DMS 273 (cell line): ENCODE measurements around the gene APOA1.

Source experiments
- DNase-seq: peaks from one replicate; lab custom pipeline; 2025; ENCODE audit not compliant: unreplicated experiment; lab: John Stamatoyannopoulos, UW

Gene APOA1

DNA sequence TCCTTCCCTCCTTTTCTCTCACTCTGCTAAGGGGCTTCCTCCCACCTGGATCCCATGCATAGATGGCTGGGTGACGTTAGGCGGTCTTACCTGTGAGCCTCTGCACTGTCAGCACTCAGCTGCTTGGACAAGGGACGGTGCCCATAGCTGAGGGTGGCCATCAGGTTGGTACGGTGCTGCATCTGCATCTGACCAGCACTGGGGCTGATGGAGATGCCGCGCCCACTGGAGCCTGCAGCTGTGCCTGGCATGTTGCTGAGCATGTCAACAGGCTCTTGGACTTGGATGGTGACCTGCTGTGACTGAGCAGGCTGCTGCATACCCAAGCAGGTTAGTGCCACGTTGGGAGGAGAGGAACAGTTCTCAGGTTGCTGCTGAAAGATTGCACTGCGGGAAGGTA is 21.8 kb upstream of the APOA1 start:
- DNase-seq, result no peak

DNA sequence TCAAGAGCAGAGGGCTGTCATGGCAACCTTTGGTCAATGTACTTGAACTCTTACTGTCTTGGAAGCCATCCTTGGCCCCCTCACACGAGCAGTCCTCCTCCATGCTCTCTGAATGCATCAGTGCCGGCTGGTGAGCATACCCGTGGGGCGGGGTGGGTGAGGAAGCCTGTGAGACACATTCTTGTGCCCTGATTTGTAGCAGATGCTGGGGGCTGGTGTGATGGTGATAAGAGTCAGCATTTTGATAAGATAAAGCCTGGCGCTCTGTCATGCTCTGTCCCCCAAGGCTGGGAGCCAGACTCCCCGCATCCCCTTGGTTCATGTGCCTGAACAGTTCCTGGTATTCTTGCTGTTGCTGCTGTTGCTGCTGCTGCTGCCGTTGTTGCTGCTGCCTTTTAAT is 20.5 kb upstream of the APOA1 start:
- DNase-seq, result no peak

DNA sequence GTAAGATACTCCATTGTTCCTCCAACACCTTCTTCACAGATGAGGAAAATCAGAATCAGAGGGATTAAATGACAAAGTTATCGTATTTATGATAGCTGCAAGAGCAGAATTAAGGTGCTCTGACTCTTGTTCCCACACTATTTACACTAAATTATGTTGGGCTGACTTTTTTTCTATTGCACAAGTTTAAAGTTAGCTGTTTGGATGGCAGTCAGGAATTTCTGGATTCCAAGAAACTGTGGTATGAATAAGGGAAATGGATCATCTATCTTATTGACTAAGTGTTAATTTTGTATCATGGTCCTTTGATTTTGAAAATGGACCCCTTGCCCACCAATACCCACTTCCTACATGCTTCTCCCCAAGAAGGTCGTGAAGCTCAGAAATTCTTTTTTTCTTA is 19.9 kb upstream of the APOA1 start:
- no peak for DNase-seq

DNA sequence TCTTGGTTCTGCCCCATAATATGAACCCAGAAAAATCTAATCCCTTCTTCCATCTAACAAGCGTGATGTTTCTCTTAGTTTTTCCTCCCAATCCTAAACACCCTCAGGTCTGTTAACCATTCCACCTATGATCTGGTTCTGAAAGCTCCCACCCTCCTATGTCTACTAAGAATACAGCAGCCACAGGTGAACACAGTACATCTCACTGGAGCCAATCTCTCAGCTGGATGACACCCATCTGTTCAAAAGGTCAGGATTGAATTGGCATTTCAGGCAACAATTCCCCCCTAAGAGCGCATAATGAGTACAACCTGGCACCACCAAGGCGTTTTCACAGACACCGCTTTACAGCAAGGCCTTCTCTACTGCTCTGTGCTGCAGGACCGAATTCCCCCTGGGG is 19.0 kb upstream of the APOA1 start:
- DNase-seq, result no peak

DNA sequence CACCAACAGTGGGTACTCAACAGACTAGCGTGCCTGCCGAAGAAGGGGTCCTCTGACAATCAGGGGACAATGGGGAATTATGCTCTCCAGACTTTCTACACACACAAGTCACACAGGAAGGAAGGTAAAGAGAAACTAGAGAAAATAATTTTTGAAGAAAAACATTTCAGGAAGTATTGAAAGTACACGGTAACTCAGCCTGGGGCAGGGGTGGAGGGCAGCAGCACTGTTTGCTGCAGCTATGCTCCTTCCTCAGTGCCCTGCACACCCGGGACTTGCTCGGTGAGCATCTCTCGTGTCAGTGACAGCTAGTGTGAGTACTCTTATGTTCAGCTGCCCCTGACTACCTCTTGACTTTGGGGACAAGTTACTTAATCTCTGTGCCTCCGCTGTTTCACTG is 18.0 kb upstream of the APOA1 start:
- no peak for DNase-seq

DNA sequence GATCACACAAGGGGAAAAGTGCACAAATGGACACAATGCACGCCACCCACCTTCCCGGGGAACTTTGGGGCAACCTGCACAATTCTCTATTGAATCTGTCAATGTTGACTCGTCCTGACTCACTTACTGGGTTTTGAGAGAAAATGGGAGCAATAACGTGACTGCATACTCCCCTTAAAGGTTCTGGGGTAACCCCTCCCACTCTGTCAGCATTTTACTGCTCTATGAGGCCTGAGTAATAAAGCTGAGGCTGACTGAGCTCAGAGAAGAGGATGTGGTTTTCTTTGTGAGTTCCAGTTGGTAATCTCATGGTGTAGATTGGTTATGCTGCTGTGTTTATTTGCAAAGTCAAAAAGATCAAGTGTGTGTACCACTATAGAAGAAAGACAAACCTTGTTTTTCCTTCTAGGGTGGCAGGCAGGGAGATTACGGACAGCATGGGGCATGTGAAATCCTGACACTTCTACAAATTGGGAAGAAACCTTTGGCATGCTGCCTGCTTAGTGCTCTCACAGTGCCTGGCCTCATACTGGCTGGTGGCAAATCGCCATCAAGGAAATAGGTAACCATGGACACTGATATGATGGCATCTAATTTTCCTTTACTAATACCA is 16.1 kb upstream of the APOA1 start:
- DNase-seq, result no peak

DNA sequence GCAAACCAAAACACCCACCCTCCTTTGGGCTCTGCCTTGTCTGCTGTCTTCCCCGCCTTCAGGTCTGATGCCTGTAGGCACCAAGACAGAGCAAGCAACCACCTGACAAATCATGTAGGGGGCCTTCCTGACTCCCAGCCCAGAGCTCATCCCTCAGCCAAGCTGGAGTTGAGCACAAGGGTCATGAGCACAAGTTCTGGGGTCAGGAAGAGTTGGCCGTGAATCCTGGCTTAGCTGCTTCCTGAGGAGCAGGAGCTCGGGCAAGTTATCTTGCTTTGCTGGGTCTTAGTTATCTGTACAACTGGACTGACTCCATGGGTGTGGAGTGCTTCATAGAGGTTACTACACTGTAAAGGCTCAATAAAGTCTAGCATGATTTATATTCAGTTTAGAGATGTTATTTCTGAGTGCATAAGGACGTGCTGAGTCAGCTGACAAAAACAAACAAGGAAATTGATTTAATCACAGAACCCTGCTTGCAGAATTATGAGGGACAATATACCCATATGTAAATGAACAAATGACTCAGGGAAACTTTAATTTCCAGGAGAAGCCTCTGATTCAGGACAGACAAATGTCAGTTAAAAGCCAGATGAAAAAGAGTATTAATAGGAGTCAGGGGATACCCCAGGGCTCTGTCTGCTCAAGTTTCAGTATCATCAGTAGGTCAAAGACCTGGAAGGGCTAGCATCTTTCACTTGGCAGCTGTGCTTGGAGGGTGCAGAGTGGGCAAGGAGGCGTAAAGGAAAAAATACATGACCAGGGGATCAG is 15.0 kb upstream of the APOA1 start:
- no peak for DNase-seq

DNA sequence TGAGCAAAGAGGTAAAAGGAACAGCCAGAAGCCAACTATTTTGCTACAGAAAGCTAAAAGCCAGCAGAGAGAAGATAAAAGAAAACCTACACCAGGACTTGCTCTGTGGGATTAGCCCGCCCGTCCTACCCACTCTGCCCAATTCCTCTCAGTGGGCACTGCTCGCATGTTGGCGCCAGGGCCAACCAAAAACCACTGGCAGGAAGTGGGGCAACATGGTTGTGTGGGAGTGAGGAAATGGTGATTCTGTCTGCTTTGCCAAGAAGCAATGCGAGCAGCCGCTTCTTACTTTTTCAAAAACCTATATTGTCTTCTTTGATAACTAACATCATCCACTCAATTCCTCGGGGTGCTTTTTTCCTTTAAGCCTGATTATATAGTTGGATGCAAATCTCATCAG is 14.2 kb upstream of the APOA1 start:
- no peak for DNase-seq

DNA sequence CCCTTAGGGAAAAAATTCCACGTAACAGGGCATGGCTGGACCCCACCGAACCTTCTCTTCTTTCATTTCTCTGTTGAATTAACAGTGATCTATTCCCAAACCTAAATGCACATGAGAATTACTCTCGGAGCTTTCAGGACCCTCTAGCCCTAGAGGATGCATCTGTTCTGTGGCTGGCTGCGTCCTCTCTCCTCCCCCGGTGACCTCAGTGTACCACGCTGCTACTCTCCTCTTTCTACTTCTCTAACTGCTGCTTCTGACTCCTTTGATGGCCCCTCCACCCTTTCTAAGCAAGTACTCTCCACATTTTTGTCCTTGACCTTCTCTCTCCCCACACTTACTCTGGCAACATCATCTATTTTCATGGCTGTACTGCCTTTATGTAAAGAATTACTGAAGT is 12.1 kb upstream of the APOA1 start:
- DNase-seq, result no peak

DNA sequence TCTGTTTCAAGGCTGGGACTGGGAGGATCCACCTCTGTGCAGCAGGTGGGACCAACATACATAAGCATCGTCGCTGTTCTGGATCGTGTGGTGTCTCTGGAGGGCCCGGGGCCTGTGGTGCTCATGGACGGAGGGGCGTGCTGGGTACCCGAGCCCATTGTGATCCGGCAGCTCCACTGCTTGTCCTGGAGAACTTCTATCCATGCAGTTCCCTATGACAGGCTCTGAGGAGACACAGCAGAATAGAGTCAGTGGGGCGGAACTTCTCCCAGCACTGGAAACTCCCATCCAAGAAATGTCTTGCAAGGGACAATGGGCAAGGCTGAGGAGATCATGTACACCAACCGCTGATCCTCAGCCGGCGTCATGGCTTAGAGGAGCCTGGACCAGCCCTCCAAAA is 11.6 kb upstream of the APOA1 start:
- DNase-seq, result no peak

DNA sequence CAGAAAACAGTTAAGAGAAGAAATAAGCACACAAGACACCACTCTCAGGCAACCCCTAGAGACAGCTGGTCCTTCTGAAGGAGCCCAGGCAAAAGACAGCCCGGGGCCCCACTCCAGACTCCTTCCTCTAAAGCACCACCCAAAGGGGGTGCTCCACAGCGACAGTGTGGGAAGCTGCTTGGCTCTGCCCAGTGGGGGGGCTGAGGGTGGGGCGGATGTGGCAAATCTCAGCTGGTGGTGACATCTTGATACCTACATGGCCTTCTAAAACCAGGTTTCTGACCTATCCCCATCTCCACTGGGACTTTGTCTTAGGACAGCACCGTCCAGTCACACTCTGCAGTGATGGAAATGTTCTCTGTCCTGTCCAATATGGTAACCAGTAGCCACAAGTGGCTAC is 10.2 kb upstream of the APOA1 start:
- DNase-seq, result no peak

DNA sequence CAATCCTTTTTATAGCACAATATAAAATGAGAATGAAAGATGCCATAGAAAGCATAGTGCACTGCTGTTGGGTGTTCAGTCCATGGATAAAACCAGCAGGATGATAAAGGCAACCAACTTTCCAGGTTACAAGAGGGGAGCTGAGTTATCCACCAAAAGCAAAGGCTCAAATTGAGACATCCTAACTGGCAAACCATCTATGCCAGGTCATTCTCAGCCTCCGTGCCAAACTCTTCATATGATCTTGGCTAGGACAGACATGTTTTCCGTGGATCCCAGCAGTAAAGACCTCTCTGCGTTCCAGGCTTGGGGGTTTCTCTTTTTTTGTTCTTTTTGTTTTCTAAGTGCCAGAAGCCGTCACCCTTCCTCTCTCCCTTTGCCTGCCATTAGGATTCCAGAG is 7.3 kb upstream of the APOA1 start:
- no peak for DNase-seq

DNA sequence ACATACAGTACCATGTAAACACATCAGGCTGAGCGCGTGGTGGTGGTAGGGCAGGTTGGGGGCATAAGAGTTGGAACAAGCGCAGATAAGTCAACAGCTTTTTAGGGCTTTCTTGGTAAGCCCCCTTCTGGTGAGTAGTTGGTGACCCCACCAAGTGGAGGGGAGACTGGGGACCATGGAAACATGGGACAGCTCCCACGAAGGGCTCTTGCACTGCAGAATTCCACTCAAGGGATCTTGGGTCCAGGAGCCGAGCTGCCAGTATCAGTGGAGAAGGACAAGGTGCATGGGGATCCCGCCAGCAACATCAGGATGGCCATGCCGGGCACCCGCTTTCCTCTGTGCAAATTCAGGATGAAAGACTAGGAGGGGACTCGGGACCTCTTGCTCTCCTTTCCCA is 6.2 kb upstream of the APOA1 start:
- DNase-seq, result no peak

DNA sequence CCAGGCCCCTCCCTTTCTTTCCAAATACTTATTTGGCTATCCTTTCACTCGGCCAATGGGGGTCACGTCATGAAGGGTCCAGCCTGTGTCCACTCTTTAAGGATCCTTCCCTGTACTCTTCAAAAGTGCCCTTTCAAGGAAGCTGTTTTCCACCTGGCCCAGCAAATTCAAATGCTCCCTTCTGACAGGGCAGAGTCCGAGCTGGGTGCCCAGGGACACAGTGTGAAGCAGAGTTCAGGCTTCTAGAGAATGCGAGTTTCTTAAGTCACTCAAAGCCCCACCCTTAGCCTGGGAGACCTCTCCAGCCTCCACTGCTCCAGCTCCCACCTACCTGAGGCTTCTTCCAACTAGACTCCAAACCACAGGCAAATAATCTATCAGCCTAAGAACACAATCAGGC is 5.5 kb upstream of the APOA1 start:
- no peak for DNase-seq

DNA sequence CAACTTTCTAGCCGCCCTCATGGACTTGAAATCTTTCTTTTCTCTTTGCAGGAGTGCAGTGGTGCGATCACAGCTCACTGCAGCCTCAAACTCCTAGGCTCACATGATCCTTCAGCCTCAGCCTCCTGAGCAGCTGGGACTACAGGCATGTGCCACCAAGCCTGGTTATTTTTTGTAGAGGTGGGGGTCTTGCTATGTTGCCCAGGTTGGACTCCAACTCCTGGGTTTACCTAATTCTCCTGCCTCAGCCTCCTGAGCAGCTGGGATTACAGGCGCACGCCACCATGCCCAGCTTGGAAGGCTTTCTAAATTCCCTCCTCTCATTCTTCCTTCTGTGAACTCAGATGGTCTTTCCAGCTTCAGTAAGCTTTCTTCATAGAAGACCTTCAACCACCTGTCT is 4.7 kb upstream of the APOA1 start:
- DNase-seq, result no peak

DNA sequence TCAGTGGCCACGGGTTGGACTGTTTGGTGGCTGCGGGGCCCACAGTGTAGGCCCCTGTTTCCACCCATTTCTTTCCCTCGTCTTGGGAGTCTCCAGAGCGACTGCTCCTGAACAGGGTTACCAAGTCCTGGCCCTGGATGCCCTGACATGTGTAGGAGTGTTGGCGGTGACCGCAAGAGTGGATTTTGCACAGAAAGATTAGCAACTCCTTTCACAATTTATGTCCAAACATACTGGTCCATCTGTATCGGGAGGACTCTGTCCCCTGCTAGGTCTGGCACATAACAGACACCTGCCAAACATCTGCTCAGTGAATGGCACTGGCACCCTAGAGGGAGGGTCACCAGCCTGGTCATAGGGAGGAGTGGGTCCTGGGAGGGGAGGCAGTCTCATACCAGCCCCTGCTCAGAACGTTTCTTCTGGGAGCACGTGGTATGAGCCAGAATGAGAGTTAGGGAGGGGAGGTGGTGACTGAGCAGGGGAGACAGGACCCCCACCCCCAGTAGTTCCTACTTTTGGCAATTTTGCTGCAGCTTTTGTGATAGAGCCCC is 3.4 kb upstream of the APOA1 start:
- no peak for DNase-seq

DNA sequence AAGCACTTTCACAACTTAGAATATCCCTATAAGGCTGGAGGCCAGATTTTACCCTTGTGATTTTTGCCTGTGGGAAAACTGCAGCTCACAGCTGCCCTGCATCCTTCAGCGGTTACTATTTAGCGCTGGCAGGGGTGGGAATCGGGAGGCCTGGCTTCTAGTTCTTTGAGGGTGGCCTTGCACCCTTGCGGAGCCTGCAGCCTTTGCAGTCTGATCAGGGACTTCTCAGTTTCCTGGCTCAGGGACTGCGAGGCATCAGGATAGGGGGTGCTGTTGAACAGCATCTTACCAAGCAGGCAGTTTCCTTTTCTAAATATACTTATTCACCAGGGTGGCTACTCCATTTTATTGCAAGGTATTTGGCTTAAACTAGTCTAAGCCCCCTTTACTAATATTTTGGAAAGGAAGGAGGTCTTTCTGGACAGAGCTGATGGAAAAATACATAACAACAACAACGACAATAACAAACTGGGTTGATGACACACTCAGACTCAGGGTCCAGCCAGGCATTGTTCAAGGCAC is 2.9 kb upstream of the APOA1 start:
- no peak for DNase-seq

DNA sequence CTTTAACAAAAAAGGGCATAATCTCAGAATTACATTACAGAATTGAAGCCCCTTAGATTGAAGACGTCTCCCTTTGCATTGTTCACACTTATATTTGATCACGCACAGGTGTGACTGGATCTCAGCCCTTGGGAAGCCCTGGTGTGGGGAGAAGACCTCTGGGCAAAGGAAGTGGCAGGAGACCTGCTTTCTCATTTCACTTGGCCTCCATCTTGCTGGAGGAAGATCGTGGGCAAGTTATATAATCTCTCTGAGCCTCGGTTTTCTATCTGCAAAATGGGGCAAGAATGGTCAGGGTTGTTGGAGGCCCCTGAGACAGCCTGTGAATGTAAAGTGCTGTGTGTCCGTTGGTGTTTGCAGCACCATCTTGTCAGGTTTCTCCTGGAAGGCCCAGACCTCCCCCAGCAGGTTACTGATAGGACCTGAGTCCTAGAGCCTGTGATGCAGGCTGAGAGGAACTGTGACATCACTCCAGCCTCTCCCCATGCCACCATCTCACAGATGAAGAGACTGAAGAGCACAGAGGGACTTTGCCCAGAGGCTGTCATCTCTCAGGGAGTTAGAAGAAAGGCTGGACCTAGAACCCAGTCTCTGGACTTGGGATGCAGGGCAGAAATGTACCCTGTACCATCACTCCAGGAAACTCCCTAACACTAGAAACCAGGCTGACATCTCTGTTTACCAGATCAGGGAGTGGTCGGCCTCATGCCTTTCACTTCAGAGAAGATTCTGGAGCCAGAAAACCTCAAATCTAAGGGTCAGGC is 1.1 kb upstream of the APOA1 start:
- DNase-seq, result no peak

DNA sequence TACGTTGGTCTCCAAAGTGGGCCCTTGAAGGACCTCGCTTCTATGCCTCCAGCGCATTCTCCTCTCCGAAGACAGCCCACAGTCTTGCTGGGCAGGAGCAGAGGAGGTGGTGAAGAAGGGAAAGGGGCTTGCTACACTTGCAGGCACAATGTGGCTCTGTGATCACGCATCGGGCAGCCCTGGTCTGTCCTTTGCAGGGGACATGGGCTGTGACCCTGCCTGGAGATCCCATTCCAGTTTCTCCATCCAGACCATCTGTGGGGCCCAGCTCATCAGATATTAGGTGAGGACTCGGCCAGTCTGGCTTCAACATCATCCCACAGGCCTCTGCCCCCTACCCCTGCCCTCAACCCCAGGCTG is 810 bp downstream of the APOA1 start:
- DNase-seq, result no peak

DNA sequence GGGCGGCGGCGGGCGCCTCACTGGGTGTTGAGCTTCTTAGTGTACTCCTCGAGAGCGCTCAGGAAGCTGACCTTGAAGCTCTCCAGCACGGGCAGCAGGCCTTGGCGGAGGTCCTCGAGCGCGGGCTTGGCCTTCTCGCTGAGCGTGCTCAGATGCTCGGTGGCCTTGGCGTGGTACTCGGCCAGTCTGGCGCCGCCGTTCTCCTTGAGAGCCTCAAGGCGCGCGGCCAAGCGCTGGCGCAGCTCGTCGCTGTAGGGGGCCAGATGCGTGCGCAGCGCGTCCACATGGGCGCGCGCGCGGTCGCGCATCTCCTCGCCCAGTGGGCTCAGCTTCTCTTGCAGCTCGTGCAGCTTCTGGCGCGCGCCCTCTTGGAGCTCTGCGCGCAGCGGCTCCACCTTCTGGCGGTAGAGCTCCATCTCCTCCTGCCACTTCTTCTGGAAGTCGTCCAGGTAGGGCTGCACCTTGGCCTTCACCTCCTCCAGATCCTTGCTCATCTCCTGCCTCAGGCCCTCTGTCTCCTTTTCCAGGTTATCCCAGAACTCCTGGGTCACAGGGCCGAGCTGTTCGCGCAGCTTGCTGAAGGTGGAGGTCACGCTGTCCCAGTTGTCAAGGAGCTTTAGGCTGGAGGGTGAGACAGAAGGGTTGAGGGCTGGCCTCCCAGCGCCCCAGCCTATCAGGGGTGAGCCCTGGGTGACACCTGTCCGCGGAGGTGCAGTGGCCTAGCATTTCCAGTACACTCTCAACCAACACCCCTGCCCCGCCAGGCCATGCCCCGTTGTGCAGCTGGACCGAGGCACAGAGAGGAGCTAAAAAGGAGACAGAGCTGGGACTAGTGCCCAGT is 1.4 kb downstream of the APOA1 start:
- peak; percentile 96 for DNase-seq
